Gastrocnemius medialis (tissue), 4 donors: ENCODE measurements around the gene NTRK1. TPM values are rescaled to one million over a fixed set of nuclear protein-coding genes. Genes with fewer than 3 reads are reported as not detected.

Experiments used
- ATAC-seq, 2 donors: fragments of 150-250 bp; one replicate each; pipeline ENCODE4 v1.9.1; 2016
- DNase-seq, 2 donors: peaks; one replicate each; pipeline ENCODE4 v3.0.0-alpha.2; 2019
- H3K27ac ChIP-seq, 4 donors: fragments of 200-600 bp; sonication (generic); 1 replicate in 1 of 4; 2 replicates in 3 of 4; pipeline ENCODE4 v1.5.1; 2016 to 2018; ENCODE audit warnings: mild to moderate bottlenecking in 2 of 4, moderate library complexity in 1 of 4
- H3K27me3 ChIP-seq, 3 donors: fragments of 200-600 bp; sonication (generic) in 2 of 3; 1 replicate in 1 of 3; 2 replicates in 2 of 3; pipeline versions ENCODE4 v1.5.1 to v1.6.0; 2016 to 2019; ENCODE audit warnings: mild to moderate bottlenecking in 1 of 3, moderate library complexity in 1 of 3
- H3K36me3 ChIP-seq, 2 donors: fragments of 200-600 bp; sonication (generic) in 1 of 2; one replicate each; pipeline ENCODE4 v1.5.1; 2017 to 2018
- H3K4me1 ChIP-seq, 2 donors: fragments of 200-600 bp; sonication (generic) in 1 of 2; one replicate each; pipeline ENCODE4 v1.5.1; 2016 to 2017; ENCODE audit warnings: mild to moderate bottlenecking in 2 of 2
- H3K4me3 ChIP-seq, 4 donors: fragments of 200-600 bp; sonication (generic) in 3 of 4; 1 replicate in 1 of 4; 2 replicates in 3 of 4; pipeline ENCODE4 v1.5.1; 2016 to 2019; ENCODE audit warnings: mild to moderate bottlenecking in 2 of 4
- H3K9me3 ChIP-seq, 3 donors: fragments of 200-600 bp; sonication (generic) in 2 of 3; 1 replicate in 1 of 3; 2 replicates in 2 of 3; pipeline ENCODE4 v1.5.1; 2016 to 2019
- CTCF ChIP-seq, 5 experiments: fragments of 450-650 bp in 3 of 5; fragments of 200-600 bp in 2 of 5; sonication (generic) in 2 of 5; IDR thresholded peaks in 4 of 5; conservative IDR thresholded peaks in 1 of 5; 1 replicate in 4 of 5; 2 replicates in 1 of 5; pipeline ENCODE4 v1.5.1; 2016 to 2019; ENCODE audit warnings: antibody characterized with exemption in 5 of 5, mild to moderate bottlenecking in 3 of 5, moderate library complexity in 3 of 5
- POLR2A ChIP-seq, 2 donors: fragments of 450-650 bp; IDR thresholded peaks; one replicate each; pipeline ENCODE4 v1.6.1; 2017; ENCODE audit warnings: antibody characterized with exemption in 2 of 2, mild to moderate bottlenecking in 2 of 2, moderate library complexity in 2 of 2
- in situ Hi-C, 4 donors: fragments of 200-750 bp; cut with MboI; loops; one replicate each; pipeline versions ENCODE4 v1.15.0 to v1.8.0; 2017; ENCODE audit warnings: low sequenced_read_pairs in 4 of 4
- intact Hi-C: fragments of 100-400 bp; cut with DNase I; formaldehyde crosslinking; loops from one replicate; pipeline ENCODE4 v1.15.1; 2023; ENCODE audit warnings: low total_unique reads
- total RNA-seq, 4 donors: library from RNA; depleted of rRNA; stranded (reverse); fragments of >200 nt; gene quantifications; one replicate each; pipeline versions ENCODE4 v1.1.0 to v1.2.3, GENCODE V29; 2016

Gene NTRK1
- total RNA-seq, 4 donors from 2014 or later, result 0.13 to 0.22 TPM; not detected in 2

- ATAC-seq (no peak), DNase-seq (no peak)
- peak overlapping the region in 2 of 4 donors; percentile 89 to 94 for H3K27ac ChIP-seq
- peak overlapping the region in 1 of 4 donors; percentile 21 for H3K4me3 ChIP-seq
- H3K27me3 ChIP-seq, result no peaks in the 10 kb centered on the region
- TF ChIP-seq POLR2A (IDR thresholded peaks at IDR 0.05), result no peak
- no peak for TF ChIP-seq CTCF (IDR thresholded peaks at IDR 0.05 in 4 of 5, conservative IDR thresholded peaks at IDR 0.05 in 1 of 5)
- H3K4me1 ChIP-seq, result peaks cover 14 to 16% of the 10 kb centered on the region in 2 donors
- H3K9me3 ChIP-seq, result no peaks in the 10 kb centered on the region
- intact Hi-C loops (loop anchor here (10.0 kb wide), 1 partner anchor 234 kb away; no protein-coding TSS in a partner anchor), in situ Hi-C loops (loop anchor here in 1 of 4 donors (25.0 kb wide), 1 partner anchor 212 kb away; the partner anchor contains the start of gene NES)
- no peaks in the 10 kb centered on the region for H3K36me3 ChIP-seq
Observed at GRCh38 chr1:156898971-156899664, 38.5 kb downstream of the NTRK1 start.

DNA sequence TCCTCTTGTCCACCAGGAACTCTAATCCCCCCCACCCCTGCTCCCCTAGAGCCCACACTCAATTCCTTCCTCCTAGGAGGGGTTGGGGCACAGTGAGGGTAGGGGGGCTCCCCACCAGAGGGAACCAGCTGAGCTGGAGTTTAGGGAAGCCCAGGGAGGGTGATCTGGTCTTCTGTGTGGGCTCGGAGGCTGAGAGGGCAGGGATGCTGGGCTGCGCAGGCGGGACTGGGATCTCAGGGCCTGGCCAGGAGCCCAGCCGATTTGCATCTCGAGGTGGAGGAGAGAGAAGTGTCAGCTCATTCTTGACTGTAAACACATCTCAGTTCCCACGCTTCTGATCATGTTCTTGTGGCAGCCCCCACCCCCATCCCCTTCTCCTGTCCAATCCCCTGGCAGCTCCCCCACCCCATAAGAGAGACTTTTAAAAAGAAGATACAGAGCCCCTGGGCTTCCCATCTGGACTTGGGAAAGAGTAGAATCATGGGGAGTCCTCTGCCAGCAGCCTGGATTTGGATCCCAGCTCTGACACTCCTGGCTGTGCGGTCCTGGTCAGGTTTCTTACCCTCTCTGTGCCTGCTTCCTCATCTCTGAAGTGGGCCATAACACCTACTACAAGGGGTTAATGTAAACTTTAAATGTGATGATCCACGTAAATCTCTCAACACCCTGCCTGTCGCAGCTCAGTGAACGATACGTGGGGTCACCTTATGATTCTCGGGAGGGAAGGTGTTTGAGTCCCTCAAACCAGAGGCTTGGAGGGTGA lies 39.5 kb downstream of the NTRK1 start:
- in situ Hi-C loops, result loop anchor here in 1 of 4 donors (25.0 kb wide), 1 partner anchor 213 kb away; the partner anchor contains the start of gene NES
- no peak for TF ChIP-seq CTCF (IDR thresholded peaks at IDR 0.05 in 4 of 5, conservative IDR thresholded peaks at IDR 0.05 in 1 of 5)
- TF ChIP-seq POLR2A (IDR thresholded peaks at IDR 0.05), result no peak
- H3K27me3 ChIP-seq, result no peaks in the 10 kb centered on the region
- ATAC-seq (no peak), DNase-seq (no peak)
- peaks cover 14 to 16% of the 10 kb centered on the region in 2 donors for H3K4me1 ChIP-seq
- peak overlapping the region in 3 of 4 donors; percentile 26 to 59 (median 31) for H3K27ac ChIP-seq
- H3K9me3 ChIP-seq, result no peaks in the 10 kb centered on the region
- H3K36me3 ChIP-seq, result no peaks in the 10 kb centered on the region
- H3K4me3 ChIP-seq, result no peak overlapping the region
- intact Hi-C loops, result loop anchor here (10.0 kb wide), 1 partner anchor 235 kb away; no protein-coding TSS in a partner anchor

GRCh38 chr1:156900896-156901589 lies 40.4 kb downstream of the NTRK1 start:
- Histone ChIP-seq H3K27ac (peak overlapping the region in 3 of 4 donors; percentile 25 to 59 (median 50)), H3K4me3 (no peak overlapping the region), H3K4me1 (peaks cover 14 to 16% of the 10 kb centered on the region in 2 donors), H3K36me3 (no peaks in the 10 kb centered on the region), H3K27me3 (no peaks in the 10 kb centered on the region), H3K9me3 (no peaks in the 10 kb centered on the region)
- intact Hi-C loops (no loop called here), in situ Hi-C loops (no loop called here)
- TF ChIP-seq CTCF (IDR thresholded peaks at IDR 0.05 in 4 of 5, conservative IDR thresholded peaks at IDR 0.05 in 1 of 5) (no peak), POLR2A (IDR thresholded peaks at IDR 0.05) (no peak)
- no peak for DNase-seq
- no peak for ATAC-seq

- H3K9me3 ChIP-seq, result no peaks in the 10 kb centered on the region
- intact Hi-C loops, result no loop called here
- in situ Hi-C loops, result no loop called here
- ATAC-seq, result no peak
- no peak for TF ChIP-seq POLR2A (IDR thresholded peaks at IDR 0.05)
- TF ChIP-seq CTCF (IDR thresholded peaks at IDR 0.05 in 4 of 5, conservative IDR thresholded peaks at IDR 0.05 in 1 of 5), result no peak
- H3K27me3 ChIP-seq, result no peaks in the 10 kb centered on the region
- no peak for DNase-seq
- H3K4me3 ChIP-seq, result no peak overlapping the region
- peak overlapping the region in 2 of 4 donors; percentile 25 to 50 for H3K27ac ChIP-seq
- peaks cover 14 to 16% of the 10 kb centered on the region in 2 donors for H3K4me1 ChIP-seq
- H3K36me3 ChIP-seq, result peaks cover 0 to 3% of the 10 kb centered on the region in 2 donors
Observed at GRCh38 chr1:156901590-156901900, 40.9 kb downstream of the NTRK1 start.
